ENCODE results near the gene EHD1.
"Not testable (repeated sequence)": the region's sequence is repeated elsewhere in the genome, so short reads cannot be mapped to it uniquely, and the experiment has no call there.

DNA sequence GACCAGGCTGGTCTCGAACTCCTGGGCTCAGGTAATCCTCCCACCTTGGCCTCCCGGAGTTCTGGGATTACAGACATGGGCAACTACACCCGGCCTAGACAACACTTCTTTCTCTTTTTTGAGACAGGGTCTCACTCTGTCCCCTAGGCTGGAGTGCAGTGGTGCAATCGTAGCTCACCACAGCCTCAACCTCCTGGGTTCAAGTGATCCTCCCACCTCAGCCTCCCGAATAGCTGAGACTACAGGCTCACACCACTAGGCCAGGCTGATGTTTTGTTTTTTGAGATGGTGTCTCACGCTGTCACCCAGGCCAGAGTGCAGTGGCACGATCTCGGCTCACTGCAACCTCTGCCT, 32.7 kb downstream of the EHD1 start:
- TF ChIP-seq RCOR1 (IDR thresholded peaks at IDR 0.05; ENCODE audit: borderline replicate concordance in 1 of 2, low read depth in 2 of 2, low read length in 2 of 2); TCF7 (IDR thresholded peaks at IDR 0.05; ENCODE audit: borderline replicate concordance); MEIS2 (IDR thresholded peaks at IDR 0.05; ENCODE audit: partially characterized antibody); ZBTB11 (CRISPR knock-in tag; IDR thresholded peaks at IDR 0.05): not testable (repeated sequence)

Measured in K562 (cell line).